LNCAP (cell line): Measurements from ENCODE around the gene TMPRSS6.

ENCODE experiments used
- CTCF ChIP-seq: fragments of 450-650 bp; IDR thresholded peaks from 2 replicates; pipeline ENCODE4 v1.5.1; 2017; ENCODE audit warnings: mild to moderate bottlenecking

The TMPRSS6 gene

GRCh38 chr22:37030560-37031281, 78.8 kb downstream of the TMPRSS6 start:
- no peak for TF ChIP-seq CTCF

DNA sequence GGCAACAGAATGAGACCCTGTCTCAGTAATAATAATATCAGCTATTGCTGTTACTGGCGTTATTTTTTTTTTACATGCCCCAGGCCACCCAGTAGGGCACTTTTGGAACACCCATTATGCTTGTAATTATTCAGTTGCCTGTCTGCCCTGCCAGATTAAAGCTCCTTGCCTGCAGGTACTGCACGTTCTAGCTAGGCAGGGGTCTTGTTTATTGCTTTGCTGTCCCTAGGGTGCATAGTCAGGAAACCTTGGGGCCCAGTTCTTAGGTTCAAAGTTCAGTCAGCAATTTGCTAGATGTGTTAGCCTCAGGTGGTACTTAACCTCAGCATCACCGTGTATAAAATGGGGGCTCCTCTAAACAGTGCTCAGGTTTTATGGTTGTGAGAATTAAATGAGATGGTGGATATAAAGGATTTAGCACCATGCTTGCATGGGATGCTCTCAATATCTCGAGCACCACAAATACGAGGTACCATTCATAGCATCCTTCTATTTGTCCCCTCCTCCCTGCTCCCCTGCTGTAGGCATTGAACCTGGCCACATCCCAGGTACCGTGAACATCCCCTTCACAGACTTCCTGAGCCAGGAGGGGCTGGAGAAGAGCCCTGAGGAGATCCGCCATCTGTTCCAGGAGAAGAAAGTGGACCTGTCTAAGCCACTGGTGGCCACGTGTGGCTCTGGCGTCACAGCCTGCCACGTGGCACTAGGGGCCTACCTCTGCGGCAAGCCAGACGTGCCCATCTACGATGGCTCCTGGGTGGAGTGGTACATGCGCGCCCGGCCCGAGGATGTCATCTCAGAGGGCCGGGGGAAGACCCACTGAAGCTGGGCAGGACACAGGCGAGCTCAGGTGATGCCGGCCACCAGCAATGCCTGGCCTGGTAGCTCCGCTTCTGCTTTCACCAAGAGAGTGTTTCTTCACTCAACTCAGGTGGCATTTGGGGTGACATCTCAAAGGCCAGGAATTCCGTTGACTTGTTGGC, 80.5 kb downstream of the TMPRSS6 start:
- TF ChIP-seq CTCF = no peak

DNA sequence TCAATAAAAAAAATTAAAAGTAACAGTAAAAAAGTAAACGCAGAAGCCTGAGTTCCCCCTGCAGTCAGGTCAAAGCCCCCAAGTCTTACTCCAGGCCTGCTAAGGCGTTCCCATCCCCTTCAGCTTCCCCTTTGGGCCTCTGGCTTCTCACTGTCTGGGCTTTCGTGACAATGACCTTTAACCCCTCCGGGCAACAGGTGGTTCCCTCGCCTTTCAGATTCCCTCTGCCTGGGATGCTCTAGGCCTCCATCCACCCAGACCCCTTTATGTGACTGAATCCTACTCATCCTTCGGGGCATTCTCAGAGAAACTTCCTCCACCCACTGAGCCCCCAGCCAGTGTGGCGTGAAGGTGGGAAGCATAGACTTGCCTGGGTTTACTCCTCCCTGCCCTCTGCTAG, 82.0 kb downstream of the TMPRSS6 start:
- TF ChIP-seq CTCF = no peak

DNA sequence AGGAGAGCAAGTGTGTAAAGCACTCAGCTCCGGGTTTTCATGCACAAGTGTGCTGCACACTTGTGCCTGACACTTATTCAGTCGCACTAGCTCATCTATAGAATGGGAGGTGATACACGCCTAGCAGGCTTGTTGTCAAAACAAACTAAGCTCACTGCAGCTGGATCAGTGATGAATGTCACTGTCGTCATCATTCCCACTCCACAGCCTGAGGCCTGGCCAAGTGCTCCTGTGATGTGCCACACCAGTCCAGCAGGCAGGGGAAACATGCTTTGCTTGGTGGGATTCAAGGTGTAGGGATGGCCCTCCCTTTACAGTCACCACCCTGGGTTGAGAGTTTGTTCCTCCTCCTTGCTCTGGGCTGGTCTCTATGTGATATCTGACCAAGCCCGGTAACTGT, 83.2 kb downstream of the TMPRSS6 start:
- no peak for TF ChIP-seq CTCF

- no peak for TF ChIP-seq CTCF
Measured at GRCh38 chr22:37025500-37026070, 83.9 kb downstream of the TMPRSS6 start.

DNA sequence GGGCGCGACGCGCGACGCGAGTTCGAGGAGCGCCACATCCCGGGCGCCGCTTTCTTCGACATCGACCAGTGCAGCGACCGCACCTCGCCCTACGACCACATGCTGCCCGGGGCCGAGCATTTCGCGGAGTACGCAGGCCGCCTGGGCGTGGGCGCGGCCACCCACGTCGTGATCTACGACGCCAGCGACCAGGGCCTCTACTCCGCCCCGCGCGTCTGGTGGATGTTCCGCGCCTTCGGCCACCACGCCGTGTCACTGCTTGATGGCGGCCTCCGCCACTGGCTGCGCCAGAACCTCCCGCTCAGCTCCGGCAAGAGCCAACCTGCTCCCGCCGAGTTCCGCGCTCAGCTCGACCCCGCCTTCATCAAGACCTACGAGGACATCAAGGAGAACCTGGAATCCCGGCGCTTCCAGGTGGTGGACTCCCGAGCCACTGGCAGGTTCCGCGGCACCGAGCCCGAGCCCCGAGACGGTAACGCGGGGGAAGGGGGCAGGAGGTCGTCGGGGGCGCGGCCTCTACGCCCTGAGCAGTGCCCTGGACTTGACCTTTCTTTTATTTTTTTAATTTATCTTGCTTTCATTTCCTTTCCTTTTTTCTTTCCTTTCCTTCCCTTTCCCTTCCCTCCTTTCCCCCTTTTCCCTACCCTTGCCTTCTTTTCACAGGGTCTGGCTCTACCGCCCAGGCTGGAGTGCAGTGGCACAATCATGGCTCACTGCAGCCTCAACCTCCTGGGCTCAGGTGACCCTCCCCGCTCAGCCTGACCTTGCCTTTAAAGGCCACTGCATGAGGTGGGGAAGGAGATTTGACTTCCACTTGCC, 85.0 kb downstream of the TMPRSS6 start:
- TF ChIP-seq CTCF = no peak
